SW 1271 (cell line): ENCODE measurements around the gene ARHGAP8.

Experiments used
- DNase-seq, 2 experiments: peaks; one replicate each; lab custom pipeline; 2025; lab: John Stamatoyannopoulos, UW

Gene ARHGAP8

GRCh38 chr22:44804327-44804726 is 52.0 kb downstream of the ARHGAP8 start:
- no peak for DNase-seq

GRCh38 chr22:44805711-44806110 is 53.3 kb downstream of the ARHGAP8 start:
- DNase-seq: no peak

GRCh38 chr22:44807232-44807631 is 54.9 kb downstream of the ARHGAP8 start:
- no peak for DNase-seq

GRCh38 chr22:44807915-44808690 is 55.7 kb downstream of the ARHGAP8 start:
- no peak for DNase-seq

GRCh38 chr22:44809456-44809855 is 57.1 kb downstream of the ARHGAP8 start:
- DNase-seq: no peak

- DNase-seq: no peak
These were observed 58.8 kb downstream of the ARHGAP8 start for GRCh38 chr22:44811141-44811540.

- no peak for DNase-seq
These were observed 61.0 kb downstream of the ARHGAP8 start for GRCh38 chr22:44813416-44813815.

- DNase-seq: no peak
These were observed 62.1 kb downstream of the ARHGAP8 start for GRCh38 chr22:44814266-44815098.

- DNase-seq: no peak
These were observed 63.0 kb downstream of the ARHGAP8 start for GRCh38 chr22:44815099-44816070.

- no peak for DNase-seq
These were observed 63.8 kb downstream of the ARHGAP8 start for GRCh38 chr22:44816141-44816540.

- DNase-seq: no peak
These were observed 66.4 kb downstream of the ARHGAP8 start for GRCh38 chr22:44818727-44819126.

GRCh38 chr22:44819966-44820631 is 67.7 kb downstream of the ARHGAP8 start:
- DNase-seq: no peak

- DNase-seq: no peak
These were observed 69.5 kb downstream of the ARHGAP8 start for GRCh38 chr22:44821741-44822475.

- no peak for DNase-seq
These were observed 70.2 kb downstream of the ARHGAP8 start for GRCh38 chr22:44822534-44822933.

- no peak for DNase-seq
These were observed 71.0 kb downstream of the ARHGAP8 start for GRCh38 chr22:44823396-44823795.

- DNase-seq: no peak
These were observed 71.4 kb downstream of the ARHGAP8 start for GRCh38 chr22:44823806-44824205.

GRCh38 chr22:44824271-44824670 is 71.9 kb downstream of the ARHGAP8 start:
- DNase-seq: no peak

- no peak for DNase-seq
These were observed 73.2 kb downstream of the ARHGAP8 start for GRCh38 chr22:44825310-44826150.

- no peak for DNase-seq
These were observed 75.4 kb downstream of the ARHGAP8 start for GRCh38 chr22:44827666-44828190.

GRCh38 chr22:44828193-44828592 is 75.8 kb downstream of the ARHGAP8 start:
- no peak for DNase-seq
